CD4-positive, alpha-beta T cell treated with Interleukin-15 for 1 hour (primary cell): ENCODE measurements around the gene MTA3.

Source experiments
- DNase-seq: peaks from one replicate; pipeline ENCODE4 v3.0.0-alpha.2; 2020

MTA3 gene

GRCh38 chr2:42765686-42766085, 197.3 kb downstream of the MTA3 start:
- DNase-seq: no peak

- DNase-seq: no peak
Observed at GRCh38 chr2:42767080-42767898, 198.9 kb downstream of the MTA3 start.

- no peak for DNase-seq
Observed at GRCh38 chr2:42767899-42768705, 199.7 kb downstream of the MTA3 start.

GRCh38 chr2:42768706-42769256, 200.3 kb downstream of the MTA3 start:
- DNase-seq: no peak

- DNase-seq: no peak
Observed at GRCh38 chr2:42769583-42770287, 201.3 kb downstream of the MTA3 start.

GRCh38 chr2:42770288-42771131, 202.1 kb downstream of the MTA3 start:
- DNase-seq: peak; percentile 41

GRCh38 chr2:42771546-42772153, 203.2 kb downstream of the MTA3 start:
- DNase-seq: no peak

- no peak for DNase-seq
Observed at GRCh38 chr2:42775186-42775585, 206.8 kb downstream of the MTA3 start.

- DNase-seq: no peak
Observed at GRCh38 chr2:42775810-42776209, 207.4 kb downstream of the MTA3 start.

- DNase-seq: no peak
Observed at GRCh38 chr2:42777883-42778805, 209.7 kb downstream of the MTA3 start.

GRCh38 chr2:42781181-42781580, 212.7 kb downstream of the MTA3 start:
- DNase-seq: no peak

GRCh38 chr2:42783511-42783910, 215.1 kb downstream of the MTA3 start:
- no peak for DNase-seq

GRCh38 chr2:42784204-42784880, 215.9 kb downstream of the MTA3 start:
- no peak for DNase-seq

- DNase-seq: no peak
Observed at GRCh38 chr2:42786561-42787345, 218.3 kb downstream of the MTA3 start.

- DNase-seq: no peak
Observed at GRCh38 chr2:42787424-42787787, 219.0 kb downstream of the MTA3 start.

- DNase-seq: no peak
Observed at GRCh38 chr2:42787788-42788477, 219.5 kb downstream of the MTA3 start.

- DNase-seq: no peak
Observed at GRCh38 chr2:42788478-42788793, 220.0 kb downstream of the MTA3 start.

- DNase-seq: no peak
Observed at GRCh38 chr2:42788882-42789281, 220.4 kb downstream of the MTA3 start.

- DNase-seq: no peak
Observed at GRCh38 chr2:42789751-42790150, 221.3 kb downstream of the MTA3 start.
